GM13976 (cell line): ENCODE results near the gene SLC9A9.
"Not testable (repeated sequence)": the region's sequence is repeated elsewhere in the genome, so short reads cannot be mapped to it uniquely, and the experiment has no call there.

Experiments
- DNase-seq: peaks from one replicate; pipeline ENCODE4 v3.0.0; 2012; ENCODE audit warnings: low spot score
- CTCF ChIP-seq: IDR thresholded peaks from 2 replicates; pipeline ENCODE4 v1.5.1; 2012; ENCODE audit warnings: borderline replicate concordance, mild to moderate bottlenecking; ENCODE audit not compliant: insufficient read depth; ENCODE audit errors: extremely low read depth, missing control alignments, control extremely low read depth
- in situ Hi-C: fragments of 300-500 bp; cut with MboI; formaldehyde crosslinking; loops from one replicate; pipeline ENCODE4 v1.12.0; 2022; ENCODE audit warnings: low sequenced_read_pairs, mixed read lengths, inconsistent platforms; ENCODE audit not compliant: unreplicated experiment

Gene SLC9A9

GRCh38 chr3:143808030-143808429 lies 40.2 kb downstream of the SLC9A9 start:
- in situ Hi-C loops = no loop called here
- no peak for DNase-seq
- TF ChIP-seq CTCF = no peak

GRCh38 chr3:143806038-143806437 lies 42.2 kb downstream of the SLC9A9 start:
- DNase-seq = no peak
- no peak for TF ChIP-seq CTCF
- in situ Hi-C loops = no loop called here

GRCh38 chr3:143805476-143805875 lies 42.8 kb downstream of the SLC9A9 start:
- in situ Hi-C loops = not testable (repeated sequence)

GRCh38 chr3:143801046-143801445 lies 47.2 kb downstream of the SLC9A9 start:
- in situ Hi-C loops, DNase-seq: not testable (repeated sequence)

More at GRCh38 chr3:143805476-143805875, 42.8 kb downstream of the SLC9A9 start:
- DNase-seq = not testable (repeated sequence)

- in situ Hi-C loops = not testable (repeated sequence)
These were observed 50.1 kb downstream of the SLC9A9 start for GRCh38 chr3:143798151-143798550.

GRCh38 chr3:143795874-143796273 lies 52.4 kb downstream of the SLC9A9 start:
- in situ Hi-C loops = no loop called here
- no peak for DNase-seq

More at GRCh38 chr3:143798151-143798550, 50.1 kb downstream of the SLC9A9 start:
- not testable (repeated sequence) for DNase-seq

GRCh38 chr3:143794793-143795462 lies 53.3 kb downstream of the SLC9A9 start:
- DNase-seq = no peak
- in situ Hi-C loops = no loop called here
- TF ChIP-seq CTCF = no peak

More at GRCh38 chr3:143795874-143796273, 52.4 kb downstream of the SLC9A9 start:
- no peak for TF ChIP-seq CTCF

GRCh38 chr3:143793971-143794370 lies 54.3 kb downstream of the SLC9A9 start:
- TF ChIP-seq CTCF = no peak
- no peak for DNase-seq
- in situ Hi-C loops = no loop called here
